ENCODE results near the gene FLAD1. TPM values are rescaled to one million over a fixed set of nuclear protein-coding genes. Genes with fewer than 3 reads are reported as not detected.
A peak's percentile ranks its signal among the peaks of the same experiment; 100 is the strongest.

FLAD1 gene
- total and polyA plus RNA-seq, 2 of the 8 experiments (the other 6 are each of a cell fraction or from before 2014, with no cell fraction given): 104 to 143 TPM

DNA sequence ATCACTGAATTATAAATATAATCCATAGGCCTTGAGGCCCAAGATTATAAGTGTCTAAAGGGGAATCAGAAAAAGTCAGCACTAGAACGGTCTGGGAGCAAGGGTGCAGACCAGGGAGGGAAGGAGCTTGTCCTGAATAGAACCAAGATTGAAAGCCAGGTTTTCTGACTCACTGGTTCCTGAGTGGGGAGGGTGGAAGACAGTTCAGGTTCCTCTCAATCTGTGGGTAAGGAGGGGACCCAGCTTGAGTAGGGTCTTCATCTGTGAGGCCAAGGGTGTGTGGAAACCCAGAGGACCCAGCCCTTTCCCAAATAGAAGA lies 11.1 kb downstream of the FLAD1 start:
- no peaks in the 10 kb centered on the region for H3K27me3 ChIP-seq (replicated peaks in 1 of 4; ENCODE audit: control insufficient read depth in 3 of 4, extremely low read depth in 1 of 4, insufficient read depth in 3 of 4, low read length in 3 of 4)
- CTCF ChIA-PET (ENCODE audit: partially characterized antibody): interaction anchor here (0.8 to 14.0 kb wide), 16 partner anchors 10 to 122 kb away, joined by 3 to 334 read pairs (median 8); partner anchors contain the start of genes ADAM15, CKS1B, EFNA4 and FLAD1
- peaks cover 2 to 20% (median 14%) of the 10 kb centered on the region in 4 experiments; a peak in 7 of 8 replicates for H3K36me3 ChIP-seq (ENCODE audit: control insufficient read depth in 2 of 4, insufficient read depth in 4 of 4, low read length in 3 of 4)
- 92% methylated on average over 1 of the region's 1 CpG; no CpG with 5 or more reads in 1 of the 2 experiments for WGBS, 2 experiments (ENCODE audit: extremely low coverage in 1 of 2, insufficient coverage in 1 of 2, insufficient read length in 1 of 2, insufficient replicate concordance in 2 of 2, low coverage in 1 of 2, low lambda C conversion rate in 2 of 2, missing lambda C conversion rate in 1 of 2)
- no peak overlapping the region for H2BK20ac ChIP-seq (ENCODE audit: low read length)
- POLR2A ChIA-PET (ENCODE audit: partially characterized antibody): interaction anchor here (1.3 to 42.8 kb wide), 11 partner anchors 14 to 82 kb away, joined by 3 to 702 read pairs (median 9); partner anchors contain the start of genes CKS1B, EFNA4, FLAD1 and PBXIP1
- H4K20me1 ChIP-seq (replicated peaks in 1 of 2; ENCODE audit: control insufficient read depth in 1 of 2, insufficient read depth in 2 of 2, low read length in 2 of 2): peaks cover 0 to 5% of the 10 kb centered on the region in 2 experiments
- no peak overlapping the region for H2AFZ ChIP-seq (ENCODE audit: low read length)
- no peak overlapping the region for H3K23ac ChIP-seq (ENCODE audit: insufficient read length)
- FAIRE-seq (no peak), DNase-seq (ENCODE audit: low read depth in 1 of 2, low spot score in 2 of 2) (no peak)
- H3K9ac ChIP-seq (replicated peaks in 1 of 4; ENCODE audit: extremely low read depth in 1 of 4, low read depth in 3 of 4, low read length in 3 of 4): 0 out of 7 replicates have a peak overlapping the region, but pooled peaks of 1 of the 4 experiments have one; percentile 12
- no peaks in the 10 kb centered on the region for H3K79me1 ChIP-seq (ENCODE audit: low read depth, low read length)
- H2BK15ac ChIP-seq (ENCODE audit: low read length): no peak overlapping the region
- H4K8ac ChIP-seq (ENCODE audit: extremely low read depth, insufficient read depth, low read length): no peak overlapping the region
- no peak overlapping the region for H2AK5ac ChIP-seq (ENCODE audit: low read depth, low read length)
- H3K27ac ChIP-seq (ENCODE audit: low read depth, low read length): no peak overlapping the region
- H3K9me3 ChIP-seq (ENCODE audit: insufficient read depth in 2 of 2, low read depth in 1 of 2, low read length in 1 of 2): no peaks in the 10 kb centered on the region
- no peak overlapping the region for H2BK120ac ChIP-seq (replicated peaks; ENCODE audit: low read depth, low read length)
- H3K4me3 ChIP-seq (ENCODE audit: extremely low read depth in 1 of 4, insufficient read depth in 2 of 4, low read depth in 3 of 4, low read length in 4 of 4): no peak overlapping the region
- no peak overlapping the region for H3K18ac ChIP-seq (ENCODE audit: extremely low read depth, low read length)
- H2BK12ac ChIP-seq (ENCODE audit: low read depth, low read length): 0 out of 2 replicates have a peak overlapping the region, but pooled peaks have one; percentile 17
- no peak overlapping the region for H3K14ac ChIP-seq (ENCODE audit: insufficient read length)
- H3K23me2 ChIP-seq (ENCODE audit: low read depth, low read length): no peaks in the 10 kb centered on the region; the same call in 1 of the 2 replicates
- H3K4me2 ChIP-seq (ENCODE audit: insufficient read depth in 1 of 2, low read depth in 2 of 2, low read length in 2 of 2): no peak overlapping the region
- no peak overlapping the region for H3K56ac ChIP-seq (replicated peaks; ENCODE audit: insufficient read length, low read depth, low read length)
- no peak overlapping the region for H4K91ac ChIP-seq (replicated peaks; ENCODE audit: insufficient read length, low read length)
- H4K5ac ChIP-seq (ENCODE audit: insufficient read length, low read depth, low read length): no peak overlapping the region
- peaks cover 0 to 3% of the 10 kb centered on the region in 2 experiments; a peak in 1 of 4 replicates for H3K79me2 ChIP-seq (ENCODE audit: control insufficient read depth in 1 of 2, insufficient read depth in 2 of 2, low read length in 2 of 2)
- no peak overlapping the region for H2BK5ac ChIP-seq (ENCODE audit: low read depth, low read length)
- peaks cover 0 to 7% (median 4%) of the 10 kb centered on the region in 4 experiments; a peak in 3 of 7 replicates for H3K4me1 ChIP-seq (replicated peaks in 1 of 4; ENCODE audit: control insufficient read depth in 3 of 4, insufficient read depth in 4 of 4, low read length in 3 of 4)
- H3K4ac ChIP-seq (replicated peaks; ENCODE audit: insufficient read length, low read depth, low read length): no peak overlapping the region
- no peak for TF ChIP-seq CBX5 (IDR thresholded peaks at IDR 0.05; ENCODE audit: low read depth, low read length)
- no peak for TF ChIP-seq SP2 (IDR thresholded peaks at IDR 0.05; ENCODE audit: low read length)
- TF ChIP-seq YY1 (IDR thresholded peaks at IDR 0.05; ENCODE audit: low read depth, low read length): no peak
- TF ChIP-seq, protein P1, sequence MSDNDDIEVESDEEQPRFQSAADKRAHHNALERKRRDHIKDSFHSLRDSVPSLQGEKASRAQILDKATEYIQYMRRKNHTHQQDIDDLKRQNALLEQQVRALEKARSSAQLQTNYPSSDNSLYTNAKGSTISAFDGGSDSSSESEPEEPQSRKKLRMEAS (IDR thresholded peaks at IDR 0.05): no peak
- TF ChIP-seq BCL11A (IDR thresholded peaks at IDR 0.05; ENCODE audit: low read depth in 2 of 2, low read length in 2 of 2): no peak
- TF ChIP-seq CTBP2 (IDR thresholded peaks at IDR 0.05; ENCODE audit: borderline replicate concordance, insufficient read depth, insufficient read length, low read length): no peak
- no peak for TF ChIP-seq SIRT6 (IDR thresholded peaks at IDR 0.05; ENCODE audit: low read length)
- no peak for TF ChIP-seq KDM1A (IDR thresholded peaks at IDR 0.05; ENCODE audit: borderline replicate concordance, low read length)
- TF ChIP-seq POLR2A (IDR thresholded peaks at IDR 0.05; ENCODE audit: control extremely low read depth in 1 of 2, low read depth in 2 of 2, low read length in 2 of 2): no peak
- TF ChIP-seq RFX5 (IDR thresholded peaks at IDR 0.05; ENCODE audit: borderline replicate concordance, low read depth, low read length): no peak
- TF ChIP-seq, protein P2, sequence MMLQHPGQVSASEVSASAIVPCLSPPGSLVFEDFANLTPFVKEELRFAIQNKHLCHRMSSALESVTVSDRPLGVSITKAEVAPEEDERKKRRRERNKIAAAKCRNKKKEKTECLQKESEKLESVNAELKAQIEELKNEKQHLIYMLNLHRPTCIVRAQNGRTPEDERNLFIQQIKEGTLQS (IDR thresholded peaks at IDR 0.05; ENCODE audit: insufficient read depth, low read depth, low read length): no peak
- no peak for TF ChIP-seq BACH1 (IDR thresholded peaks at IDR 0.05; ENCODE audit: low read length)
- no peak for TF ChIP-seq SAP30 (IDR thresholded peaks at IDR 0.05; ENCODE audit: insufficient read depth, insufficient replicate concordance, low read length)

Data from H1 (cell line).